ENCODE measurements around the gene PSD4.

The PSD4 gene

GRCh38 chr2:113206251-113206650 is 32.5 kb downstream of the PSD4 start:
- DNase-seq (ENCODE audit: low spot score), result no peak

- no peak for DNase-seq (ENCODE audit: low spot score)
Measured at GRCh38 chr2:113207021-113207420, 33.2 kb downstream of the PSD4 start.

- no peak for DNase-seq (ENCODE audit: low spot score)
Measured at GRCh38 chr2:113208396-113208795, 34.6 kb downstream of the PSD4 start.

- no peak for DNase-seq (ENCODE audit: low spot score)
Measured at GRCh38 chr2:113209011-113209645, 35.4 kb downstream of the PSD4 start.

GRCh38 chr2:113209646-113210171 is 35.9 kb downstream of the PSD4 start:
- DNase-seq (ENCODE audit: low spot score), result no peak

GRCh38 chr2:113211226-113212105 is 37.7 kb downstream of the PSD4 start:
- peak; percentile 34 for DNase-seq (ENCODE audit: low spot score)

- DNase-seq (ENCODE audit: low spot score), result no peak
Measured at GRCh38 chr2:113212245-113213060, 38.7 kb downstream of the PSD4 start.

GRCh38 chr2:113213061-113213930 is 39.5 kb downstream of the PSD4 start:
- DNase-seq (ENCODE audit: low spot score), result no peak

- no peak for DNase-seq (ENCODE audit: low spot score)
Measured at GRCh38 chr2:113214141-113214540, 40.4 kb downstream of the PSD4 start.

GRCh38 chr2:113215056-113215455 is 41.3 kb downstream of the PSD4 start:
- DNase-seq (ENCODE audit: low spot score), result no peak

- DNase-seq (ENCODE audit: low spot score), result no peak
Measured at GRCh38 chr2:113216321-113216720, 42.5 kb downstream of the PSD4 start.

- DNase-seq (ENCODE audit: low spot score), result no peak
Measured at GRCh38 chr2:113216891-113217454, 43.2 kb downstream of the PSD4 start.

- DNase-seq (ENCODE audit: low spot score), result no peak
Measured at GRCh38 chr2:113217455-113218282, 43.9 kb downstream of the PSD4 start.

GRCh38 chr2:113218283-113219091 is 44.7 kb downstream of the PSD4 start:
- peak; percentile 57 for DNase-seq (ENCODE audit: low spot score)

- no peak for DNase-seq (ENCODE audit: low spot score)
Measured at GRCh38 chr2:113219092-113219441, 45.3 kb downstream of the PSD4 start.

GRCh38 chr2:113219525-113219888 is 45.7 kb downstream of the PSD4 start:
- DNase-seq (ENCODE audit: low spot score), result no peak

GRCh38 chr2:113219889-113220641 is 46.3 kb downstream of the PSD4 start:
- no peak for DNase-seq (ENCODE audit: low spot score)

- DNase-seq (ENCODE audit: low spot score), result no peak
Measured at GRCh38 chr2:113220970-113221708, 47.4 kb downstream of the PSD4 start.

Data from pons (tissue), 1 donor.